Osteocyte (in vitro differentiated cells): ENCODE data around the gene POU2AF3. TPM values are rescaled to one million over a fixed set of nuclear protein-coding genes. Genes with fewer than 3 reads are reported as not detected.

Source experiments
- DNase-seq: peaks from one replicate; pipeline ENCODE4 v3.0.0; 2021; ENCODE audit warnings: mixed read lengths; ENCODE audit not compliant: unreplicated experiment; ENCODE audit errors: extremely low spot score
- H3K27ac Mint-ChIP-seq: one replicate; pipeline ENCODE4 v1.8.0; 2021; ENCODE audit warnings: mild to moderate bottlenecking, mixed read lengths; ENCODE audit not compliant: unreplicated experiment
- H3K27me3 Mint-ChIP-seq: one replicate; pipeline ENCODE4 v1.8.0; 2021; ENCODE audit warnings: mixed read lengths; ENCODE audit not compliant: unreplicated experiment
- H3K36me3 Mint-ChIP-seq: one replicate; pipeline ENCODE4 v1.8.0; 2021; ENCODE audit warnings: mixed read lengths; ENCODE audit not compliant: unreplicated experiment
- H3K4me1 Mint-ChIP-seq: one replicate; pipeline ENCODE4 v1.8.0; 2021; ENCODE audit warnings: mixed read lengths; ENCODE audit not compliant: unreplicated experiment
- H3K4me3 Mint-ChIP-seq: one replicate; pipeline ENCODE4 v1.8.0; 2021; ENCODE audit warnings: mild to moderate bottlenecking, moderate library complexity, mixed read lengths; ENCODE audit not compliant: unreplicated experiment
- H3K9me3 Mint-ChIP-seq: one replicate; pipeline ENCODE4 v1.8.0; 2021; ENCODE audit warnings: mixed read lengths; ENCODE audit not compliant: unreplicated experiment
- CTCF ChIP-seq: fragments of 200-600 bp; sonication (generic); IDR thresholded peaks from 2 replicates; pipeline ENCODE4 v1.5.0; 2021; ENCODE audit warnings: antibody characterized with exemption, mild to moderate bottlenecking, moderate library complexity
- total RNA-seq: library from RNA; stranded (reverse); gene quantifications from 2 replicates; pipeline ENCODE4 v1.2.1, GENCODE V29; 2021

POU2AF3 gene
- total RNA-seq, 1 donor from 2014 or later: not detected

GRCh38 chr11:111308140-111308539 is 9.8 kb downstream of the POU2AF3 start:
- Mint-ChIP-seq H3K27me3 (peaks cover 60% of the 10 kb centered on the region), H3K4me3 (no peak overlapping the region)
- TF ChIP-seq CTCF: no peak

GRCh38 chr11:111309215-111309915 is 11.0 kb downstream of the POU2AF3 start:
- Mint-ChIP-seq H3K36me3 (no peaks in the 10 kb centered on the region), H3K27me3 (peaks cover 60% of the 10 kb centered on the region), H3K4me1 (no peaks in the 10 kb centered on the region), H3K27ac (no peak overlapping the region), H3K4me3 (no peak overlapping the region), H3K9me3 (peaks cover 2% of the 10 kb centered on the region)
- no peak for DNase-seq
- TF ChIP-seq CTCF: no peak

More at GRCh38 chr11:111308140-111308539, 9.8 kb downstream of the POU2AF3 start:
- Mint-ChIP-seq H3K4me1 (no peaks in the 10 kb centered on the region), H3K9me3 (no peaks in the 10 kb centered on the region), H3K36me3 (no peaks in the 10 kb centered on the region), H3K27ac (no peak overlapping the region)
- no peak for DNase-seq

GRCh38 chr11:111310088-111310487 is 11.7 kb downstream of the POU2AF3 start:
- TF ChIP-seq CTCF: no peak
- Mint-ChIP-seq H3K9me3 (peaks cover 3% of the 10 kb centered on the region), H3K4me1 (no peaks in the 10 kb centered on the region), H3K36me3 (no peaks in the 10 kb centered on the region), H3K27me3 (peaks cover 59% of the 10 kb centered on the region), H3K27ac (no peak overlapping the region), H3K4me3 (no peak overlapping the region)
- no peak for DNase-seq

GRCh38 chr11:111310723-111311122 is 12.4 kb downstream of the POU2AF3 start:
- peaks cover 58% of the 10 kb centered on the region for H3K27me3 Mint-ChIP-seq
- no peaks in the 10 kb centered on the region for H3K36me3 Mint-ChIP-seq
- H3K4me1 Mint-ChIP-seq: no peaks in the 10 kb centered on the region
- no peak for DNase-seq
- no peak overlapping the region for H3K27ac Mint-ChIP-seq
- no peak overlapping the region for H3K4me3 Mint-ChIP-seq
- H3K9me3 Mint-ChIP-seq: peaks cover 3% of the 10 kb centered on the region
- no peak for TF ChIP-seq CTCF

GRCh38 chr11:111312076-111312475 is 13.7 kb downstream of the POU2AF3 start:
- H3K27ac Mint-ChIP-seq: no peak overlapping the region
- H3K36me3 Mint-ChIP-seq: no peaks in the 10 kb centered on the region

More at GRCh38 chr11:111312076-111312475, 13.7 kb downstream of the POU2AF3 start:
- Mint-ChIP-seq H3K4me3 (no peak overlapping the region), H3K4me1 (no peaks in the 10 kb centered on the region), H3K27me3 (peaks cover 54% of the 10 kb centered on the region), H3K9me3 (peaks cover 3% of the 10 kb centered on the region)
- no peak for DNase-seq
- TF ChIP-seq CTCF: no peak
